Peyer's patch (tissue), 4 donors: Measurements from ENCODE around the gene JPH3.

Source experiments
- POLR2A ChIP-seq, 2 donors: fragments of 450-650 bp; IDR thresholded peaks; one replicate each; pipeline ENCODE4 v1.5.1; 2017; ENCODE audit warnings: antibody characterized with exemption in 2 of 2, mild to moderate bottlenecking in 2 of 2, moderate library complexity in 2 of 2
- TF ChIP-seq, protein P1 (sequence below), 6 experiments: fragments of 450-650 bp in 4 of 6; fragments of 200-600 bp in 2 of 6; sonication (generic) in 1 of 6; IDR thresholded peaks; one replicate each; pipeline ENCODE4 v1.5.1; 2017 to 2019; ENCODE audit warnings: antibody characterized with exemption in 6 of 6, mild to moderate bottlenecking in 3 of 6, moderate library complexity in 1 of 6

DNA sequence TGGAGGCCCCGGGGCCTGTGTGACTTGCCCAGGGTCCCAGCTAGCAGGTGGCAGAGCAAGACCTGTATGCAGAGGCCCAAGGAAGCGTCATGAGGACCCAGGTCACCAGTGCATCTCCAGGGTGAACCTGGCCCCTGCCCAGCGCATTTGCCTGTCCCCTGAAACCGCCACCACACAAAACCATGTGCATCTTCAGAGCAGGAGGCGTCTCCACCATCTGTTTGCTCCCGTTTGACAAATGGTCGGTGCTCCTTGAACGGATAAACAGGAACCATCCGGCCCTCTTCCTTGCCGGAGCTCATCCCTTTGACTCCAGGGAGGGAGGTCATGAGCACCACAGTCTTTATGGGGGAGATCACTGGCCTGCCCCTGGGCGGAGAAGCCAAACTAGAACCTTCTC is 62.5 kb downstream of the JPH3 start:
- TF ChIP-seq, protein P1, sequence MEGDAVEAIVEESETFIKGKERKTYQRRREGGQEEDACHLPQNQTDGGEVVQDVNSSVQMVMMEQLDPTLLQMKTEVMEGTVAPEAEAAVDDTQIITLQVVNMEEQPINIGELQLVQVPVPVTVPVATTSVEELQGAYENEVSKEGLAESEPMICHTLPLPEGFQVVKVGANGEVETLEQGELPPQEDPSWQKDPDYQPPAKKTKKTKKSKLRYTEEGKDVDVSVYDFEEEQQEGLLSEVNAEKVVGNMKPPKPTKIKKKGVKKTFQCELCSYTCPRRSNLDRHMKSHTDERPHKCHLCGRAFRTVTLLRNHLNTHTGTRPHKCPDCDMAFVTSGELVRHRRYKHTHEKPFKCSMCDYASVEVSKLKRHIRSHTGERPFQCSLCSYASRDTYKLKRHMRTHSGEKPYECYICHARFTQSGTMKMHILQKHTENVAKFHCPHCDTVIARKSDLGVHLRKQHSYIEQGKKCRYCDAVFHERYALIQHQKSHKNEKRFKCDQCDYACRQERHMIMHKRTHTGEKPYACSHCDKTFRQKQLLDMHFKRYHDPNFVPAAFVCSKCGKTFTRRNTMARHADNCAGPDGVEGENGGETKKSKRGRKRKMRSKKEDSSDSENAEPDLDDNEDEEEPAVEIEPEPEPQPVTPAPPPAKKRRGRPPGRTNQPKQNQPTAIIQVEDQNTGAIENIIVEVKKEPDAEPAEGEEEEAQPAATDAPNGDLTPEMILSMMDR (IDR thresholded peaks at IDR 0.05), result no peak
- no peak for TF ChIP-seq POLR2A (IDR thresholded peaks at IDR 0.05)
